MG63 (cell line): ENCODE measurements around the gene AXDND1. TPM values are rescaled to one million over a fixed set of nuclear protein-coding genes. Genes with fewer than 3 reads are reported as not detected.

Source experiments
- DNase-seq: peaks from one replicate; pipeline ENCODE4 v3.0.0-alpha.2; 2020
- H3K27me3 ChIP-seq: fragments of 250-450 bp; sonication (Bioruptor Pico); 2 replicates; pipeline ENCODE4 v1.5.1; 2020; ENCODE audit warnings: mild to moderate bottlenecking, moderate library complexity
- H3K36me3 ChIP-seq: fragments of 250-450 bp; sonication (Bioruptor Pico); 2 replicates; pipeline ENCODE4 v1.5.1; 2020; ENCODE audit warnings: mild to moderate bottlenecking, moderate library complexity
- H3K4me3 ChIP-seq: fragments of 250-450 bp; sonication (Bioruptor Pico); 2 replicates; pipeline ENCODE4 v1.5.1; 2020; ENCODE audit warnings: mild to moderate bottlenecking, moderate library complexity
- H3K9me3 ChIP-seq: fragments of 250-450 bp; sonication (Bioruptor Pico); 2 replicates; pipeline ENCODE4 v1.5.1; 2020; ENCODE audit warnings: mild to moderate bottlenecking, moderate library complexity
- total RNA-seq: library from RNA; depleted of rRNA; stranded (reverse); fragments of >200 nt; shearing (Covaris generic); gene quantifications from 2 replicates; pipeline ENCODE4 v1.2.3, GENCODE V29; 2014; ENCODE audit warnings: low replicate concordance; rRNA removed

Gene AXDND1, protein sequence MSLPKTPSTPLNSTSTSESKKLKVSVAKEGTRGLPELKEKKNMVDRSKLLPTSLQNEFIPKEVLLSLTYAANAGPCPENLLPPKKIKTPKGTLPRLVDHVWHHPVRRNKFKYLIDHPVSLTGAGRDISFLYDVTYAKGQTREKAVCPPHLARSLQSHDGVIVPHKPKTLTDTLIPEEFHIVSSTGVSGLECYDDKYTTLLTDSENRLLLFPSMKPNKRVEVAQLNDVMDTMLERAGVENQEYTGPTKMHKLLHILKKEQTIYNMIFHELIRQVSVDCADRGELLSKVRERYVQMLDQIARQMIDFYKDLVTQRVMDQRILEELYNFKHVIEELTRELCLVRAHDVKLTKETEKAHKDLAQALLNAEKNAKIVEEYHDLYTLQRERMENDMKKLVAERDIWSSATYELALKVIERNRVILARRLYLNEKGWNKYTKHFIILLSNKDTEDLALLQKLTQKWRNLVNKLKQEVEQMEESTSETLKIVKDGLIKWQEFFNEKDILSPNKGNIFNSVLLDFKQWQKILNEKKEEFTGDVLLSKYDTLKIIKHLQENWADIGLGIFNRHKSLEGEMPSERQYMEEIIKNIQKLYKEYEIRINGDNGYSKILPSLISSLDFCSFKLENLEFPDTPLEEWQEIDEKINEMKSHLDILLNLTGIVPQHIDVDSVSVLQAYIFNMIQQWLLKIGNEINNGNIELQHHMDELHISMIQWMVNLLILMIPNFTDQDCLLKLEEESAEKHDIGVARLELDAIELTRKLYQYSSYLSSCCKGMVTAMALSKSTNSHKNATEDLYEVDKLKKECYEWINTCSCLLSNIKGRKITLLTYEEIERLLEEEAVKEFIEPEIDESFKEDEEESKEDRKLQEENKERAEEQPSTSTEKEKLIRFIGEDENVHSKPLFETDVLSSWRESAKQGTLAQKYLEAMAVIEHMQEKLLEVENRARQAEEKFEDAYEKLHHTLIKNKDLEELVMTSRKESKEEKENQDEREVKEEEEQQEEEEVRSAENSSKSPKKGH
- 0.82 TPM in 1 of 2 replicates, not detected in the other for total RNA-seq

DNA sequence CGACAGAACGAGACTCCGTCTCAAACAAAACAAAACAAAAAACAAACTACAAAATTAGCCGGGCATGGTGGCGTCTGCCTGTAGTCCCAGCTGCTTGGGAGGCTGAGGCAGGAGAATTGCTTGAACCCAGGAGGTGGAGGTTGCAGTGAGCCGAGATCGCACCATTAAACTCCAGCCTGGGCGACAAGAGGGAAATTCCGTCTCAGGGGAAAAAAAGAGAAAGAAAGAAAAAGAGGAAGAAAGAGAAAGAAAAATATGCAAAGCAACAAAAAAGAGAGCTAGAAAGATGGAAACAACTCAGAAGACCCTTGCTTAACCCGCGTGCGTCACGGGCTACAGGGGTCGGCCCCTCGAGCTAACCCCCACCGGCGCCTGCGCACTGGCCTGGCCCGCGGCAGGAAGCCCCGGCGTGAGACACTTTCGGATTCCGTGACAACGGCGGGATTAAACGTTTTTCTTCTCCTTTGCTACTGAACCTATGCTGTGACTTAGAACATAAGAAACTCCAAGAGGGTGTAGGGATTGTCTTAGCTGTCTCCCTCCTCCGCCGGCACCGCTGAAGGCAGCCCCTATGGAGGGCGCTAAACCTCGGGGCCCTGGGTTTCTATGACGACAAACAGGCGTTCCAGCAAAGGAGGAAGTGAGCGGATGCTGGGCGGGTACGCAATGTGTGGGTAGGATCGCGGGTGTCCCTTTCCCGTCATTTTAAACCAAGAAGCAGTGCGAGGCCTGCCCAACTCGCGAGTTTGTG, at the start of gene AXDND1:
TSS of gene AXDND1 (plus strand) at position 630 of the 751 bp plus-strand sequence. CDS start 539 bp downstream, outside the sequence.
- Histone ChIP-seq H3K27me3 (no peaks in the 10 kb centered on the region), H3K36me3 (no peaks in the 10 kb centered on the region; the same call in 1 of the 2 replicates), H3K4me3 (peak within 1 kb of the TSS; percentile 86), H3K9me3 (no peaks in the 10 kb centered on the region)
- DNase-seq: peak; percentile 88

DNA sequence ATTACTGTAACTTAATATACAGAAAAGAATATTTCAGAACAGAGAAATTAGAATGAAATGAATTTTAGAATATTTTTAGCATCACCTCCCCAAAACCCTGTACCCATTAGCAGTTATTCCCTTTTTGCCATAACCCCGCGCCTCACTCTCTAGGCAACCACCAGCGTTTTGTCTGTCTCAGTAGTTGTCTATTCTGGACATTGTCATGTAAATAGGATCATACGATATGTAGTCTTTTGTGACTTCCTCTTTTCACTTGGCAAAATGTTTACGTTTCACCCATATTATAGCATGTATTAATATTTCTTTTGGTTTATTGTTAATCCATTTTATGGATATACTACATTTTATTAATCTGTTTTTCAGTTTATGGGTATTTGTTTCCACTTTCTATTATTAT, 47.3 kb upstream of the AXDND1 start:
- Histone ChIP-seq H3K36me3 (peaks cover 40% of the 10 kb centered on the region), H3K9me3 (peaks cover 2% of the 10 kb centered on the region; the same call in 1 of the 2 replicates), H3K27me3 (no peaks in the 10 kb centered on the region), H3K4me3 (no peak overlapping the region)
- DNase-seq: no peak

DNA sequence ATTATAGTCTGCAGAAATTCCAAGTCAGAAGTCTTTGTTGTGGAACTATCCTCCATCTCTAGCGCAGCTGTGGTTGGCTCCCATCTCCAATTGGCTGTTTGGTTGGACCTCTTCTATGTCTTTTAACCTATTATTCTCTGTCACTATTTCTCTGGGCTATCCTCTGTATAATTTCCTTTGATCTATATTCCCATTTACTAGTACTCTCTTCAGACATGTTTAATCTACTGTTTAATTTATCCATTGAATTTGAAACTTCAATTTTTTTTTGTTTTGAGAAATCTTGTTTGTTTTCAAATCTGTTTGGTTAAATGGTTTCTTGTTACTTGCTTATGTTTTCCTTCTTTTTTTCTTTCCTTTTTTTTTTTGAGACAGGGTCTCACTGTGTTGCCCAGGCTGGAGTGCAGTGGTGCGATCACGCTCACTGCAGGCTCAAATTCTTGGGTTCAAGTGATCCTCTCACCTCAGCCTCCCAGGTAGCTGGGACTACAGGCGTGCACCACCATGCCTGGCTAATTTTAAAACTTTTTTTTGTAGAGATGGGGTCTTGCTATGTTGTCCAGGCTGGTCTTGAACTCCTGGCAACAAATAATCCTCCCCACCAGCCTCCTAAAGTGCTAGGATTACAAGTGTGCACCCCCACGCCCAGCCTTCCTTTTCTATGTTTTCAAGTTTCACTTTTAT, 44.1 kb upstream of the AXDND1 start:
- Histone ChIP-seq H3K4me3 (no peak overlapping the region), H3K9me3 (peaks cover 2% of the 10 kb centered on the region; the same call in 1 of the 2 replicates), H3K27me3 (no peaks in the 10 kb centered on the region), H3K36me3 (peaks cover 53% of the 10 kb centered on the region)
- DNase-seq: no peak

DNA sequence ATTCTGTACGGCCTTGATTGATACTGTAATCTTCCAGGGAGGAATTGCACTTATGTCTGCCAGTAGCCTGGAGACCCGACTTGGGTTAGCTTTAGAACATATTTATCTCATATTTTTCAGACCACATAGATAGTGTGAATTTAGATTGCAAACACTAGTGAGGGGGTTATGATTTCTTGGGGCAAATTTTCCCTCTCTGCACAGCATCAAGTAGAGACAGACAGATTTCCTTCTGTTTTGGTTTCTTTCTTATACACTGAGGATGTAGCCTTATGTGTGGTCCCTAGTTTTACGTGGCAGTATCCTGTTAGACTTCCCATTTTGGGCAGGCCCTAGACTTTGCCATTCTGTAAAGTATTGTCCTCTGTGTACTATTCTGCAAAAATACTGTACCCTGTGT, 43.2 kb upstream of the AXDND1 start:
- Histone ChIP-seq H3K36me3 (peaks cover 60% of the 10 kb centered on the region), H3K4me3 (no peak overlapping the region), H3K27me3 (no peaks in the 10 kb centered on the region), H3K9me3 (peaks cover 2% of the 10 kb centered on the region; the same call in 1 of the 2 replicates)
- no peak for DNase-seq

DNA sequence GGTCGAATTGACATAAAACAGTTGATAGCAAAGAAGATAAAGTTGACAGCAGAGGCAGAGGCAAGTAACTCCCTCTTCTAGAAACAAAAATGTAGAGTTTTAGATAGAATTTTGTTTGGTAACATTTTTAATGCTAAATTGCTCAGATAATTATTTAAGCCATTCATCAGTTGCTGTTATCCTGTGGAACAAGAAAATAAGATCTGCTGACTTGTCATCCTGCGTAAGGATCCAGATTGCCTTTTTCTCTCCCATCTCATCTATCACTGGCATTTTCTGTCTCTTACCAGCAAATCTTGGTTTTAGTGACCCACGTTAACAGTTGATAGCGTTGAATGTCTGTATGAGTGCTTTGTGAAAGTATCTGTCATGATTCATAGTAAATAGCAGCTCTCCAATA, 42.3 kb upstream of the AXDND1 start:
- DNase-seq: no peak
- Histone ChIP-seq H3K27me3 (no peaks in the 10 kb centered on the region), H3K9me3 (peaks cover 2% of the 10 kb centered on the region; the same call in 1 of the 2 replicates)

DNA sequence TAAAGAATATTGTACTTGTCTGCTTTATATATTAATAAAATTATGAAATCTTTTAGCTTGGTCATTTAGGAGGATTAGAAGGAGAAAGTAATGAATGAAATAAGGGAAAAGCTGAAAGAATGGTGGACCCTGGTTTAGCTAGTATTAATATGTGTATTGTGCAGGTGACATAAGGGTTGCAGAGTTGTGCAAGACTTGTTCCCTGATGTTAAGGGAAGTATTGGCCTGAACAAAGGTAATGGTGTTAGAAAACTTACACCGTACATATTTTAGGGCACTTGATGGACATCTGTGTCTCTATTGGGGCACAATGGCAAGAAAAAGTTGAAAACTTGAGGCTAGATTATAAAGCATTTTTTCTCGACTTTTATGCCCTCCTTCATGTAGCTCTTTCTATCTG, 39.9 kb upstream of the AXDND1 start:
- DNase-seq: no peak

More for the DNA sequence above, 42.3 kb upstream of the AXDND1 start:
- Histone ChIP-seq H3K36me3 (peaks cover 65% of the 10 kb centered on the region), H3K4me3 (no peak overlapping the region)

DNA sequence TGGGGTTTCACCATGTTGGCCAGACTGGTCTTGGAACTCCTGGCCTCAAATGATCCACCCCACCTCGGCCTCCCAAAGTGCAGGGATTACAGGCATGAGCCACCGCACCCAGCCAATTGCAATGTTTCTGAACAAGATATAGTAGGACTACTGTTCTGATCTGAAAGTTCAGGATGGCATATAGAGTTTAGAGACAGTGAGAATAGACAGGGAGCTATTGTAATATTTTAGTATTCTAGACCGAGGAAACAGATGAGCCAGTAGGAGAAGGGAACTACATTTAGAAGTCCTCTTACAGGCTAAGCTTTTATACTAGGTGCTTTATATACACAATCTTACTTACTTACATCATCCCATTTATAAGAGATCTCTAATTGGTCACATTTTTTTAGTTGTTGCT, 39.0 kb upstream of the AXDND1 start:
- no peaks in the 10 kb centered on the region for H3K27me3 ChIP-seq

More for the DNA sequence above, 39.9 kb upstream of the AXDND1 start:
- Histone ChIP-seq H3K36me3 (peaks cover 64% of the 10 kb centered on the region), H3K4me3 (no peak overlapping the region), H3K27me3 (no peaks in the 10 kb centered on the region), H3K9me3 (peaks cover 6% of the 10 kb centered on the region)

DNA sequence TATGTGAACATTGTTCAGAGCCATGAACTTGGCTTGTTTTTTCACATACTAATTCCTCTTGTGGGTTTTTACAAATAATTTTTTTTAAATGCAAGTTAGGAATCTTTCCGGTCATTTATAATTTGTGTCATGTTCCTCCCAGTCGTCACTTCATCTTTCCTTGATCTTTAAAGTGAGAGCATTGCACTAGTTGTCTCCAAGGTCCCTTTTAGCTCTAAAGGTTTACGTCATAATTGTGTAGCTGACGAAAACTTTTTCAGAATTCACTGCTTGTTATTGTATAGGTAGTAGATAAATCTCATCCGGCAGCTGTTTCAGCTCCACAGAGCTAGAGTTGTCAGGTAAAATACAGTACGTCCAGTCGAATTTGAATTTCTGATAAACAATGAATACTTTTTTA, 38.6 kb upstream of the AXDND1 start:
- DNase-seq: no peak
- no peak overlapping the region for H3K4me3 ChIP-seq
- H3K36me3 ChIP-seq: peaks cover 62% of the 10 kb centered on the region
- H3K27me3 ChIP-seq: no peaks in the 10 kb centered on the region
- H3K9me3 ChIP-seq: peaks cover 6% of the 10 kb centered on the region

More for the DNA sequence above, 39.0 kb upstream of the AXDND1 start:
- Histone ChIP-seq H3K9me3 (peaks cover 6% of the 10 kb centered on the region), H3K4me3 (no peak overlapping the region), H3K36me3 (peaks cover 59% of the 10 kb centered on the region)
- DNase-seq: no peak

DNA sequence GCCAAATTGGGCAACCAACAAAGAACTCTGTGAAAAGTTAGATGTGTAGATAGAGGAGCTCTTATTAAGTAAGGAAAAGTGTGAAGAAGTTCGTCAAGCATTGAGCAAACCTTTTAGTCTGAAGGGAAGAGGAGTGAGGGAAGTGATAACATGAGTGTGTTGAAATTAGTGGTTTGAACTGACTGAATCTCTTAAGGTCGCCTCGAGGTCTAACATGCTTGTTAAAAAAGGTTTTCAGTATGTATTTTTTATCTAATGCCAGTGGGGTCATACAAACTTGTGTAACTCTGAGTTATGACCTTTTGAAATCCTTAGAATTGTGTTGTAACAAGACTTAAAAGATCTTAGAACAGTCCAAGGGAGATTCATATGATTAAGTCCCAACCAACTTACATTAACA, 38.1 kb upstream of the AXDND1 start:
- peaks cover 6% of the 10 kb centered on the region for H3K9me3 ChIP-seq
- peaks cover 58% of the 10 kb centered on the region for H3K36me3 ChIP-seq
- no peak overlapping the region for H3K4me3 ChIP-seq
- DNase-seq: no peak
- no peaks in the 10 kb centered on the region for H3K27me3 ChIP-seq

DNA sequence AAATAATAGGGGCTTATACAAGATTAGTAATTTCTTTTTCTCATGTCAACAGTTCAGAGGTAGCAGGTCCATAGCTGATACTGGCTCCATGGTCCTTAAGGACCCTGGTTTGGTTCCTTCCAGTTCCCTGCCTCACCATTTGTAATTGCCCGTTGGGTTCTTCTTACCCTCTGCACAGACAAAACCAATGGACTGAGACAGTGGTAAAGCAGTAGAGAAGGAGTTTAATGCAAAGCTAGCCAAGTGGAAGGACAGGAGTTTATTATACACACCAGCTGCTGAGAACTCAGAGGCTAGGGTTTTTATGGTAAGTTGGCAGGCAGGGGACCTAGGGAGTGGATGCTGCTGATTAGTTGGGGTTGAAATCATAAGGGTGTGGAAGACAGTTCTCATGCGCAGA, 35.9 kb upstream of the AXDND1 start:
- H3K36me3 ChIP-seq: peaks cover 42% of the 10 kb centered on the region
- H3K9me3 ChIP-seq: peaks cover 6% of the 10 kb centered on the region
- no peak for DNase-seq
- H3K27me3 ChIP-seq: no peaks in the 10 kb centered on the region
- H3K4me3 ChIP-seq: no peak overlapping the region

DNA sequence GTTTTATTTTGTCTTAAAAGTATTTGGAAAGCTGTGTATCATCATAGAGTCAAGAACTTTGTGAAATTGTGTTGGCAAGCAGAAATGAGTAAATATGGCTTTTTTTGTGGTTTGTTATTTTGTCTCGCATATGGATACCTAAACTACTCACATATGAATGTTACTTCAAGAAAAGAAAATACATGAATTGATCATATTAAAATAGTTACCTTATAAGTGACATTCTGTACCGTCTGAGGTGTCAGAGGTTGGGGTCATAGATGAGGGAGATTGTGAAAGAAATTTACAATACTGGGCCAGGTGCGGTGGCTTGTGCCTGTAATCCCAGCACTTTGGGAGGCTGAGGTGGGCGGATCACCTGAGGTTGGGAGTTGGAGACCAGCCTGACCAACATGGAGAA, 31.3 kb upstream of the AXDND1 start:
- H3K27me3 ChIP-seq: no peaks in the 10 kb centered on the region

DNA sequence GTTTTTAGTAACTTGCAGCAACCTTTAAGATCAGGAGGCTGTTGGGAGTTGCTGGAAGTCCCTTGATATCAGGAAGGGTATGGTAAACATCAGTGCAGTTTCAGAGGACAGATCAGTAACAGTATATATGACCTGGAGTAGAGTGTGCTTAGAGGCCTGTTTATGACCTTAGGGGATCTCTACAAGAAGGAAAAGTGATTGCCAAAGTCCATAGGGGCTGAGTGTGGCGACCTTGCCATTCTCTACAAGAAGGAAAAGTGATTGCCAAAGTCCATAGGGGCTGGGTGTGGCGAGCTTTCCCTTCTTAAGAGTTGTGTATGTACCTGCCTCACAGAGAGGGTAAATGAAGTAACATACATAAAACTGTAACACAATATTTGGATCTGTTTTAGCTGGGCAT, 28.5 kb upstream of the AXDND1 start:
- no peaks in the 10 kb centered on the region for H3K9me3 ChIP-seq
- H3K27me3 ChIP-seq: no peaks in the 10 kb centered on the region
- H3K4me3 ChIP-seq: no peak overlapping the region
- peaks cover 10% of the 10 kb centered on the region for H3K36me3 ChIP-seq
- no peak for DNase-seq

More for the DNA sequence above, 31.3 kb upstream of the AXDND1 start:
- Histone ChIP-seq H3K4me3 (no peak overlapping the region), H3K36me3 (peaks cover 13% of the 10 kb centered on the region), H3K9me3 (peaks cover 4% of the 10 kb centered on the region)
- DNase-seq: no peak

DNA sequence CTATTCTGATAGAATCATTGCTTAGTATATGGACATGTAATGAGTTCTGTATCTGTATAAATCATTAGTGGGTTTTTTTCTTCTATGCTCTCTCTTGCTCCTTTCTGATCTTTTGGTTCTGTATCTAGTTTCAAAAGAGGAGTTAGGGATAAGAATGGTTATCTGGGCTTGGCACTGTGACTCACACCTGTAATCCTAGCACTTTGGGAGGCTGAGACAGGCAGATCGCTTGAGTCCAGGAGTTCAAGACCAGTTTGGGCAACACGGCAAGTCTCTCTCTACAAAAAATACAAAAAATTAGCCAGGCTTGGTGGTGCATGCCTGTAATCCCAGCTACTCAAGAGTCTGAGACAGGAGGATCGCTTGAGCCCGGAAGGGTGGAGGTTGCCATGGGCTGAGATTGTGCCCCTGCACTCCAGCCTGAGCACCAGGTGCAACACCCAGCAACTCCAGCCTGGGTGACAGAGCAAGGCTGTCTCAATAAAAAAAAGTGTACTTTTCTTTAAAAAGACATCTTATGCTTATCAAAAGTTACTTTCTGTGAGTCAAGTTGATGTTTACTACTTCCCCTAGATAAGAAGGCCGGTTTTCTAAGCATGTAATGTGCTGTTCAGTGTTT, 27.7 kb upstream of the AXDND1 start:
- Histone ChIP-seq H3K4me3 (no peak overlapping the region), H3K9me3 (no peaks in the 10 kb centered on the region), H3K36me3 (peaks cover 15% of the 10 kb centered on the region), H3K27me3 (no peaks in the 10 kb centered on the region)
- no peak for DNase-seq

DNA sequence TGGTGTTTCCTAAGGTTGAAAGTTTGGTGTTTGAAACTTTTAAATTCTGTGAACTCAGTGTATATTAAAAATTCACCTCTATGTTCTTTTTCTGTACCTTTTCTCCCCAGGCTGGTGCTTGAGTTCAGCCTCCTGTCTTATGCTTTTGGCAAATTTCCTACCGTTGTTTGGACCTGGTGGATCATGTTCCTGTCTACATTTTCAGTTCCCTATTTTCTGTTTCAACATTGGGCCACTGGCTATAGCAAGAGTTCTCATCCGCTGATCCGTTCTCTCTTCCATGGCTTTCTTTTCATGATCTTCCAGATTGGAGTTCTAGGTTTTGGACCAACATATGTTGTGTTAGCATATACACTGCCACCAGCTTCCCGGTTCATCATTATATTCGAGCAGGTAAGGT, 24.9 kb upstream of the AXDND1 start:
- Histone ChIP-seq H3K36me3 (peaks cover 32% of the 10 kb centered on the region), H3K9me3 (no peaks in the 10 kb centered on the region), H3K27me3 (no peaks in the 10 kb centered on the region), H3K4me3 (no peak overlapping the region)
- DNase-seq: no peak

DNA sequence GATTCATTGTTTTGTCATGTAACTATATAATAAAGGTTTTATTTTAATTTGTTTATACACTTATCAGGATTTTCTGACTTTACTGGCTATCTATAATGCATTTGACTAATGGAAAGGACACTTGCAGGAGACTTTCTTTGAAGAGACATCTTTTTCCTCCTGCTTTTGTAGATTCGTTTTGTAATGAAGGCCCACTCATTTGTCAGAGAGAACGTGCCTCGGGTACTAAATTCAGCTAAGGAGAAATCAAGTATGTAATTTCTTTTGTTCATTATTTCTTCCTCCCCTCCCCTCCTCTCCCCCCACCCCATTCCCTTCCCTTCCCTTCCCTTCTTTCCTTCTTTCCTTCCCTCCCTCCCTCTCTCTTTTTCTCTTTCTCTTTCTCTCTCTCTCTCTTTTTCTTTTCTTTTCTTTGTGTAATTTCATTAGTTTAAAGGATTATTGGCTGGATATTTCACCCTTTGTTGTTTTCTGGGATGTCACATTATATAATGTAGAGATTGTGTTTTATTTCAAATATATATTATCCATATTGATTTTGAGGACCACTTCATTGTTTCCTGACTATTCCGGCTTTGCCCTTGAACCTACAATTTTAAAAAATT, 23.7 kb upstream of the AXDND1 start:
- peaks cover 35% of the 10 kb centered on the region for H3K36me3 ChIP-seq
- no peaks in the 10 kb centered on the region for H3K9me3 ChIP-seq
- no peak for DNase-seq

More for the DNA sequence above, 23.7 kb upstream of the AXDND1 start:
- H3K4me3 ChIP-seq: no peak overlapping the region
- H3K27me3 ChIP-seq: no peaks in the 10 kb centered on the region
